Neuronal stem cell (in vitro differentiated cells): ENCODE data around the gene DLG2.

Source experiments
- DNase-seq: peaks from one replicate; pipeline ENCODE4 v3.0.0-alpha.2; 2013; ENCODE audit warnings: low spot score
- H2AFZ ChIP-seq: one replicate; pipeline ENCODE4 v1.6.1; 2013; ENCODE audit warnings: mild to moderate bottlenecking, low read length, inconsistent platforms
- H2AK5ac ChIP-seq: 2 replicates; pipeline ENCODE4 v1.6.1; 2013; ENCODE audit warnings: low read depth, mild to moderate bottlenecking, inconsistent platforms, low read length, moderate library complexity, mixed read lengths
- H2BK120ac ChIP-seq: 2 replicates; pipeline ENCODE4 v1.6.1; 2013; ENCODE audit warnings: low read depth, mild to moderate bottlenecking, inconsistent platforms, low read length, moderate library complexity, mixed read lengths
- H2BK12ac ChIP-seq: one replicate; pipeline ENCODE4 v1.6.1; 2013; ENCODE audit warnings: low read length, inconsistent platforms
- H2BK15ac ChIP-seq: 2 replicates; pipeline ENCODE4 v1.6.1; 2013; ENCODE audit warnings: mild to moderate bottlenecking, low read length, inconsistent platforms, mixed read lengths
- H2BK5ac ChIP-seq: one replicate; pipeline ENCODE4 v1.6.1; 2013; ENCODE audit warnings: inconsistent platforms, mild to moderate bottlenecking, low read length, moderate library complexity
- H3K14ac ChIP-seq: one replicate; pipeline ENCODE4 v1.6.1; 2013; ENCODE audit warnings: low read length, inconsistent platforms
- H3K18ac ChIP-seq: 2 replicates; pipeline ENCODE4 v1.6.1; 2013; ENCODE audit warnings: low read length, inconsistent platforms
- H3K23ac ChIP-seq: 2 replicates; pipeline ENCODE4 v1.6.1; 2013; ENCODE audit warnings: low read depth, mild to moderate bottlenecking, mixed read lengths, low read length, inconsistent platforms; ENCODE audit not compliant: poor library complexity
- H3K27ac ChIP-seq: replicated peaks from 3 replicates; pipeline ENCODE4 v1.5.1; 2013; ENCODE audit warnings: low read length, inconsistent platforms
- H3K27me3 ChIP-seq, 3 experiments: 2 replicates each; pipeline ENCODE4 v1.6.1; 2013; ENCODE audit warnings: low read length in 3 of 3, mild to moderate bottlenecking in 2 of 3, inconsistent platforms in 1 of 3, low read depth in 1 of 3, mixed read lengths in 1 of 3, moderate library complexity in 1 of 3; ENCODE audit not compliant: control insufficient read depth in 3 of 3, insufficient read depth in 3 of 3
- H3K36me3 ChIP-seq, 2 donors: replicated peaks in 1 of 2; 2 replicates each; pipeline ENCODE4 v1.6.1; 2013; ENCODE audit warnings: low read length in 2 of 2; ENCODE audit not compliant: control insufficient read depth in 2 of 2, insufficient read depth in 2 of 2
- H3K4ac ChIP-seq: 2 replicates; pipeline ENCODE4 v1.6.1; 2013; ENCODE audit warnings: inconsistent platforms, mild to moderate bottlenecking, low read length, moderate library complexity
- H3K4me1 ChIP-seq, 2 donors: 1 replicate in 1 of 2; 2 replicates in 1 of 2; pipeline ENCODE4 v1.6.1; 2013; ENCODE audit warnings: low read length in 2 of 2, low read depth in 1 of 2; ENCODE audit not compliant: control insufficient read depth in 2 of 2, insufficient read depth in 1 of 2
- H3K4me2 ChIP-seq: one replicate; pipeline ENCODE4 v1.6.1; 2013; ENCODE audit warnings: mild to moderate bottlenecking, low read length, inconsistent platforms; ENCODE audit not compliant: insufficient read depth, poor library complexity, severe bottlenecking
- H3K4me3 ChIP-seq, 2 donors: 2 replicates each; pipeline ENCODE4 v1.5.1; 2013; ENCODE audit warnings: low read length in 2 of 2, mild to moderate bottlenecking in 2 of 2, inconsistent platforms in 1 of 2, moderate library complexity in 1 of 2
- H3K79me1 ChIP-seq: one replicate; pipeline ENCODE4 v1.6.1; 2013; ENCODE audit warnings: low read depth, mild to moderate bottlenecking, inconsistent platforms, low read length, moderate library complexity
- H3K9ac ChIP-seq: one replicate; pipeline ENCODE4 v1.6.1; 2013; ENCODE audit warnings: mild to moderate bottlenecking, low read depth, low read length, inconsistent platforms; ENCODE audit not compliant: poor library complexity
- H3K9me3 ChIP-seq, 2 donors: replicated peaks in 1 of 2; 2 replicates each; pipeline versions ENCODE3 to v1.6.1; 2013; ENCODE audit warnings: low read length in 2 of 2, mild to moderate bottlenecking in 2 of 2, inconsistent platforms in 1 of 2, low read depth in 1 of 2, mixed read lengths in 1 of 2, moderate library complexity in 1 of 2; ENCODE audit not compliant: control insufficient read depth in 2 of 2, insufficient read depth in 1 of 2
- H4K8ac ChIP-seq: one replicate; pipeline ENCODE4 v1.6.1; 2013; ENCODE audit warnings: low read depth, mild to moderate bottlenecking, inconsistent platforms, low read length, moderate library complexity
- H4K91ac ChIP-seq: one replicate; pipeline ENCODE4 v1.6.1; 2013; ENCODE audit warnings: low read length, low read depth, mild to moderate bottlenecking, inconsistent platforms; ENCODE audit not compliant: poor library complexity
- WGBS, 2 donors: extraction: QIAGEN DNeasy Blood & Tissue Kit; methylation state at CpG; one replicate each; pipeline ENCODE4 v1.1.7; 2013; ENCODE audit warnings: missing lambda C conversion rate in 2 of 2, mixed read lengths in 1 of 2; ENCODE audit not compliant: insufficient read length in 2 of 2, insufficient replicate concordance in 1 of 2; ENCODE audit errors: extremely low coverage in 2 of 2; 5-methylcytosine and 5-hydroxymethylcytosine counted together

DLG2 gene

GRCh38 chr11:85536438-85536837 lies 90.7 kb downstream of the DLG2 start:
- H2BK12ac ChIP-seq: no peak overlapping the region
- no CpG with 5 or more reads among the region's 15 CpGs for WGBS, 2 donors
- H3K27ac ChIP-seq: no peak overlapping the region
- no peak for DNase-seq
- no peak overlapping the region for H3K23ac ChIP-seq
- H2BK120ac ChIP-seq: no peak overlapping the region
- no peak overlapping the region for H2BK15ac ChIP-seq
- H3K27me3 ChIP-seq: no peaks in the 10 kb centered on the region
- no peak overlapping the region for H3K4ac ChIP-seq
- no peak overlapping the region for H2BK5ac ChIP-seq
- H3K9me3 ChIP-seq: no peaks in the 10 kb centered on the region
- no peak overlapping the region for H3K14ac ChIP-seq
- H3K36me3 ChIP-seq: no peaks in the 10 kb centered on the region
- H2AK5ac ChIP-seq: peak overlapping the region; percentile 3
- no peak overlapping the region for H3K18ac ChIP-seq
- H3K4me3 ChIP-seq: no peak overlapping the region
- no peak overlapping the region for H4K91ac ChIP-seq
- peaks cover 8 to 12% of the 10 kb centered on the region in 2 donors for H3K4me1 ChIP-seq
- no peak overlapping the region for H4K8ac ChIP-seq
- no peaks in the 10 kb centered on the region for H3K79me1 ChIP-seq
- no peak overlapping the region for H3K9ac ChIP-seq
- H2AFZ ChIP-seq: no peak overlapping the region
- no peak overlapping the region for H3K4me2 ChIP-seq

GRCh38 chr11:85534806-85535205 lies 92.3 kb downstream of the DLG2 start:
- no peak overlapping the region for H2BK12ac ChIP-seq
- no peak overlapping the region for H2AK5ac ChIP-seq
- no peak overlapping the region for H2BK120ac ChIP-seq
- H2AFZ ChIP-seq: no peak overlapping the region
- no peak overlapping the region for H3K27ac ChIP-seq
- H3K23ac ChIP-seq: no peak overlapping the region
- no peak for DNase-seq
- no peak overlapping the region for H3K18ac ChIP-seq
- no peaks in the 10 kb centered on the region for H3K9me3 ChIP-seq
- no peaks in the 10 kb centered on the region for H3K27me3 ChIP-seq
- H3K4ac ChIP-seq: no peak overlapping the region
- H2BK5ac ChIP-seq: no peak overlapping the region
- H3K79me1 ChIP-seq: no peaks in the 10 kb centered on the region
- H2BK15ac ChIP-seq: no peak overlapping the region
- H3K14ac ChIP-seq: no peak overlapping the region
- H3K4me1 ChIP-seq: peaks cover 0 to 2% of the 10 kb centered on the region in 2 donors
- no peak overlapping the region for H4K8ac ChIP-seq
- WGBS, 2 donors: no CpG with 5 or more reads among the region's 3 CpGs
- H3K4me3 ChIP-seq: no peak overlapping the region
- H3K9ac ChIP-seq: no peak overlapping the region
- no peaks in the 10 kb centered on the region for H3K36me3 ChIP-seq
- H4K91ac ChIP-seq: no peak overlapping the region
- H3K4me2 ChIP-seq: no peak overlapping the region

GRCh38 chr11:85531191-85531897 lies 95.8 kb downstream of the DLG2 start:
- H3K23ac ChIP-seq: no peak overlapping the region
- no peak overlapping the region for H2BK12ac ChIP-seq
- no peaks in the 10 kb centered on the region for H3K9me3 ChIP-seq
- no peak overlapping the region for H3K4ac ChIP-seq
- no peak overlapping the region for H4K8ac ChIP-seq
- H3K9ac ChIP-seq: no peak overlapping the region
- no peak overlapping the region for H3K14ac ChIP-seq
- no peak overlapping the region for H3K4me3 ChIP-seq
- no peak overlapping the region for H3K27ac ChIP-seq
- H3K4me2 ChIP-seq: no peak overlapping the region
- WGBS, 2 donors: no CpG with 5 or more reads among the region's 5 CpGs
- no peak overlapping the region for H2BK5ac ChIP-seq
- no peak overlapping the region for H4K91ac ChIP-seq
- H3K79me1 ChIP-seq: no peaks in the 10 kb centered on the region
- DNase-seq: no peak
- H2BK15ac ChIP-seq: no peak overlapping the region
- H2AK5ac ChIP-seq: no peak overlapping the region
- no peak overlapping the region for H3K18ac ChIP-seq
- H2BK120ac ChIP-seq: no peak overlapping the region
- peaks cover 0 to 1% of the 10 kb centered on the region in 2 donors for H3K4me1 ChIP-seq
- H3K36me3 ChIP-seq: no peaks in the 10 kb centered on the region
- H3K27me3 ChIP-seq: no peaks in the 10 kb centered on the region
- no peak overlapping the region for H2AFZ ChIP-seq

DNA sequence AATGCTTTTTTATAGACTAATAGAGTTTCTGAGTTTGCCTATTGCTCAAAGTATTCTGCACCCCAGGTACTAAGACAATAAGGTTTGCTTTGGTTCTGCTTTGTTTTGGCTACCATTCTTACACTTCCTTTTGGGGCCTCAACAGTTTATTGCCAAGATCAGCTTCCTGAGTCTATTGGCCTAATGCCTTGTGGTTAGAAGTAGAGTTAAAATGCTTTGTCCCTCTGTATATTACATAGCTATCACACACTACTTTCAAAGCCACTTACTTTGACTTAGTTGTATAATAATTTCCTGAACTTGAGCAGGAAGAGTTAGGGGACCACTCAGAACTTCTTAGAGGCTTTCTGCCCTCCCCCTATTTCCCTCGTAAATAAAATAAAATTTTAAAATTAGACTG lies 96.5 kb downstream of the DLG2 start:
- H2AK5ac ChIP-seq: no peak overlapping the region
- no peak overlapping the region for H2BK120ac ChIP-seq
- no peak overlapping the region for H3K9ac ChIP-seq
- no peak overlapping the region for H4K91ac ChIP-seq
- no peak overlapping the region for H4K8ac ChIP-seq
- WGBS, 2 donors: no CpG with 5 or more reads among the region's 1 CpG
- H2BK12ac ChIP-seq: no peak overlapping the region
- no peak overlapping the region for H3K4ac ChIP-seq
- no peak overlapping the region for H2BK15ac ChIP-seq
- H3K9me3 ChIP-seq: no peaks in the 10 kb centered on the region
- no peak overlapping the region for H3K27ac ChIP-seq
- H2BK5ac ChIP-seq: no peak overlapping the region
- H3K4me2 ChIP-seq: no peak overlapping the region
- no peak overlapping the region for H3K4me3 ChIP-seq
- no peak overlapping the region for H3K14ac ChIP-seq
- H3K79me1 ChIP-seq: no peaks in the 10 kb centered on the region
- no peak overlapping the region for H3K18ac ChIP-seq
- H3K36me3 ChIP-seq: no peaks in the 10 kb centered on the region
- no peak overlapping the region for H2AFZ ChIP-seq
- no peak overlapping the region for H3K23ac ChIP-seq
- no peak for DNase-seq
- peaks cover 0 to 3% of the 10 kb centered on the region in 2 donors for H3K4me1 ChIP-seq
- H3K27me3 ChIP-seq: no peaks in the 10 kb centered on the region
